ENCODE results near the gene POLR3G. TPM values are rescaled to one million over a fixed set of nuclear protein-coding genes. Genes with fewer than 3 reads are reported as not detected.

The POLR3G gene, protein sequence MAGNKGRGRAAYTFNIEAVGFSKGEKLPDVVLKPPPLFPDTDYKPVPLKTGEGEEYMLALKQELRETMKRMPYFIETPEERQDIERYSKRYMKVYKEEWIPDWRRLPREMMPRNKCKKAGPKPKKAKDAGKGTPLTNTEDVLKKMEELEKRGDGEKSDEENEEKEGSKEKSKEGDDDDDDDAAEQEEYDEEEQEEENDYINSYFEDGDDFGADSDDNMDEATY
- polyA plus RNA-seq (ENCODE audit: insufficient read length in 4 of 4), result 1 to 10 TPM; 2.2 to 2.8 (median 2.3) TPM

DNA sequence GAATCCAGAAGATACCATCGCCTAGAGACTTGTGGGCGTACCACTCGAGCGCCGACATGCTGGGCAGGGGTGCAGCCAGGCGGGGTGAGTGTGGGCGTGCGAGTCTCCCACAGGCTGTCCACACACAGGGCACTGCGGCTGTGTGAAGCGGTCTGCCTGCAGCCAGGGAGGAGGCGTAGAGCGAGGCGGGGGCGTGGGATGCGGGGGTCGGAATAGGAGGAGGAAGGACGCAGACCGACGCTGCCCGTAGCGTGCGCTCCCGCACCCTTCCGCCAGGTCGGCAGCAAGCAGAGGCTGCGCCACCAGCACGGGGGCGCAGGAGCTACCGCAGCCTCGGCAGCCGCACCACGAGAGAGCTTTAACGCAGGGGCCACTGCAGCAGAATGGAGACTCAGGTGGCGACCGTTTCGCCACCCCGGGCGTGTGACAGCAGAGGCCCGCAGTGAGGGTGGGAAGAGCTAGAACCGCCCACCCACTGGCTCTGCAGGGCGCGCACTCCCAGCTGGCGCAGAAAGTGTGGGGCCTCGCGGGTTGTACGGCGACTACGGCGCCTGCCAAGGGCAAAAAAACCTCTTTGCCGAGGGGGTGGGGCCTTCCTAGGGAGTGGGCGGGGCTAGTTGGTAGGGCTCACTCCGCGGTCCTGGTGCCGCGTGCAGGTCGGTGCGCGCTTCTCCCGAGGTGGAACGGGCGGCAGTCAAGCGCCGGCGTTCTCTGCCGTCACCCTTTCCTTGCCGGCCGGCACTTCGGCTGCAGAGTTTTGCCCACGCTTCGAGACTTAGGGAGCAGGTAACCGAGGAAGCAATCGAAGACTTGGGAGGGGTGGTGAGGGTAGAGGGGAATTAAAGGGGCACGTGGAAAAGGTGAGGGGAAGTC, at the start of gene POLR3G, which contains the start of gene MBLAC2:
TSS of gene POLR3G (plus strand) at position 630 of the 873 bp plus-strand sequence. CDS start 10,704 bp downstream, outside the sequence.
TSS of gene MBLAC2 (minus strand) at position 537 of the 873 bp plus-strand sequence. CDS start at position 58, 479 bp downstream.
- peak; percentile 78 to 85 (median 82) for DNase-seq (ENCODE audit: low read depth in 4 of 4, low spot score in 3 of 4)

DNA sequence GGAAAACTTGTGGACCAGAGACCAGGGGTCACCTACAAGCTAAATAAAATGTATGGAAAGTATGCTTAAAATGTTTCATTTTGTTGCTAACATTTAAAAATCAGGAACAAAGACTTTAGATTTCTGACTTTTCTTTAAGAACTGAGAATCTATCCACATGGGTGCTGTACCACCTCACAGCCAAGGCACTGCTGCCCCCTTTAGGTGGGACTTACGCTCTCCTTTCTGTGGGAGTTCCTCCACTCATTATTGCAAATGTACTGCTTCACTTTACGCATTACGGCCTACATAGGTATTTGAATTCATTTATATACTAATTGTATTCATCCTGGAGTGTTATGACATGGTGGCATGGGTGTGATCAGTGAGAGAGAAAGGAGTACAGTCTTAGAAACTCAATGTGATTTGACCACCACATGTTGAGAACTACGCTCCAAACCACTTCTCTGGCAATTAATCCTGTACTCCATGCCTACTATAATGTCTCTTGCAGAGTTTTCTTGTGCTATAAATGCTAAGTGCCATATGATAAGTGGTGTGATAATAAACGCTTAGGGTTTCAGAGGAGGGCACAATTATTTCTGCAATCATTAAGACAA, 40.4 kb upstream of the POLR3G start:
- DNase-seq (ENCODE audit: low read depth in 4 of 4, low spot score in 3 of 4), result no peak

DNA sequence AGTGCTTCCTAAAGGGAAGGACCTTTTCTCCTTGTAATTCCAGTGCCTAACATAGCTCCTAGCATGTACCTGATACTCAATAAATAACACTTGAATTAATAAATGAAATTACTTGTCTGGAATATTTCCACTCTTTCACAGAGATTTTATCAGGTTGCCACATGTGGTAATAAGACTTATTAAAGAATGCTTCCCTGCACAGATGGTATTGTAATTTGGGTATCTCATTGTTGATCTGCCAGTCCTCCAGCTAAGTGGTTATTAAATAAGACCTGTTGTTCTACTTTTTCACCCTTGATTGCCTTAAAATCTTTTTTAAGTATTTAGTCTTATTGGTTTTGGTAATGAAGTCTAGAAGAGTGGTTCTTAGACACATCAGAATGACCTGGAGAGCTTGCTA, 37.0 kb upstream of the POLR3G start:
- DNase-seq (ENCODE audit: low read depth in 4 of 4, low spot score in 3 of 4), result no peak

GRCh38 chr5:90438100-90438499, 36.6 kb upstream of the POLR3G start:
- DNase-seq (ENCODE audit: low read depth in 4 of 4, low spot score in 3 of 4), result no peak

DNA sequence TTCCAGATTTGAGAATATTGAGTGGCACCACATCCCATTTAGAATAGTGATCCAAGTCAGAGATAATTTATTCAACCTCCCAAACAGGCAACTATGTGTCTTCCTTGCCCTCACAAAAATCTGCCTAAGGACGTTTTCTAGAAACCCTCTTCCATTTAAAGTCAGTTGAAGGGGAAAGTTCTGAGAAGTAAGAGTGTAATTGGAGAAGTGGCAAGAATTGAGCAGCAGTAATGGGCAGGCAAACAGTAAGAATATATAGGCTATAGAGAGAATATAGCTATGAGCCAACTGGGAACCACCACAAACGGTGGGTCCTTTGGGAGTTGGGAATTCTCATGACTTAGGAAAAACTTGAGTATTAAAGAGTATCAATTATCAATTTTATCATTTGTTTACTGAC, 34.0 kb upstream of the POLR3G start:
- no peak for DNase-seq (ENCODE audit: low read depth in 4 of 4, low spot score in 3 of 4)

GRCh38 chr5:90446961-90447360, 27.7 kb upstream of the POLR3G start:
- DNase-seq (ENCODE audit: low read depth in 4 of 4, low spot score in 3 of 4), result no peak

DNA sequence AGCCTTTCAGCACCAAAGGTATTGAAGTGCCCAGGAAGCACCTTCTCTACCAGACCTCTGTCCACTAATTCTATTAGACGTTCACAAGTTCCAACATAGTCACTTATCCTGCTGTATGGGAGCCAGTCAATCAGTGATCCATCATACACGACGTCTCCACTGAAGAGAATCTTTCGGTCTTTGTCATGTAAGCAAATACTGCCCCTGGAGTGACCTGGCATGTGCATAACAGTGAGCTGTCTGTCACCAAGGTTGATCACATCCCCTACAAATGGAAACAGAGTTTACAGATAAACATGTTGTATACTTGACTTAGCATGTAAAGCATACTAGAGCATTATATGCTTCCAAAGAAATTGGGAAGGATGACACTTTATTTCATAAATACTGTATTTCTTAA, 13.4 kb upstream of the POLR3G start:
- no peak for DNase-seq (ENCODE audit: low read depth in 4 of 4, low spot score in 3 of 4)

DNA sequence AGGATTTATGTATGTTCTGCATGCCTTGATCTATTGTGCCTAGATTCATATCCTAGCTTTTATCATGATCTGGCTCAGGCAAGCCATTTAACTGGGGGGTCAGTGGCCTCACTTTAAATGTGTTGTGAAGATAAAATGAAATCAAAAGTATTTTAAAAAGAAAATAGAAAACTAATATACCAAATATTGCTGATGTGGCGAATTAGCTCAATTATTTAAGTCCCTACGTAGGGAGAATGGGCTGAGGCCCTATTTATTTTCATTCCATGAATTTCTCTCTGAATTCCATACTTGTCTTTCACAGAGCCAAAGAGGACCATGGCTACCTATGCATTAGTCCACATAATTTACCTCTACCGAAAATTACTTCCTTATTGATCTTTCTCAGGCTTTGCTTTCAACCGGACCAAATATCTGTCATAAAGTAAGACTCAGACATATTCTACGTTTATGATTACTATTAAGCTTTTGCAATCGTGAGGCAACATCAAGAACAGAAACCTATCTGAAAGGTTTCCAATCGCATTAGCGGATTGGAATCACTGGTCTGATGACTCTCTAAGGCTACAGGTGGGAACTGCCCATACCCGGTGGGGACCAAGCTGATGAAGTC, 1.8 kb upstream of the POLR3G start:
- DNase-seq (ENCODE audit: low read depth in 4 of 4, low spot score in 3 of 4), result no peak

GRCh38 chr5:90473396-90474234, 1.0 kb upstream of the POLR3G start:
- peak in 3 of 4 donors; percentile 10 to 20 (median 12) for DNase-seq (ENCODE audit: low read depth in 4 of 4, low spot score in 3 of 4)

- DNase-seq (ENCODE audit: low read depth in 4 of 4, low spot score in 3 of 4), result no peak
These were observed 844 bp downstream of the POLR3G start for GRCh38 chr5:90475436-90475980.

DNA sequence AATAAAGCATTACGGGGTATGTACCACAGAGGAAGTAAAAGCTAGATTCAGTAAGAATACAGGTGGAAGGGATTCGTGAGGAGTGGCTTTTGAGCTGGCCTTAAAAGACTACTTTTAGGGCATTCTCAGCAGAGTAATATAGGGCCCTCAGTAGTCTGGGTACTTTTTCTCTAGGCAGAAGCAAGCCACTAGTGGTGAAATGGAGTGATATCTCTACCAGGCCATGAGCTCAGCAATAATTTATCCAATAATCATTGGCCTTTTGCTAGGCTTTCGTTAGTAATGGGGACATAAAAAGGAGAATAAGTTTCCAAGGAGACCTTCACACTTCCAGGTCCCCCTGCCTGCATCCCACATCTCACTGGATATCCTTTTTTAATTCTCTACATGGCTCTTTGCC, 1.7 kb downstream of the POLR3G start:
- no peak for DNase-seq (ENCODE audit: low read depth in 4 of 4, low spot score in 3 of 4)

DNA sequence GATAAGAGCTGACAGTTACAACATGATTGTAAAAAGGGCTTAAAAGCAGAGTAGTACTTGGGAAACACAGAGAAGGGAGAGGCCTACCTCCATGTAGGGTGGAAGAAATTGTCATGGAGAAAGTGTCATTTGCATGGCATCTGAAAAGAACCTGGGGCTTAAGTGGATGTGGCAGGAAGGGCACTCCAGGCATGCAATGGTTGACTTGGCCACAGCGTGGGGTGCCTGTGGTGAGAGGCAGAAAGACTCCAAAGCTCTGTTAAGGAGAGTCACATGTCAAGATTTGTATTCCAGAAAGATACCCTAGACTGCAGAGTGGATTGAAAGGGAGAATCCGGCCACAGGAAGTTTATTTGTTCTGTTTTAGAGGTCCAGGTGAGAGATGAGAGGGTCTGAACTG, 2.4 kb downstream of the POLR3G start:
- DNase-seq (ENCODE audit: low read depth in 4 of 4, low spot score in 3 of 4), result no peak

DNA sequence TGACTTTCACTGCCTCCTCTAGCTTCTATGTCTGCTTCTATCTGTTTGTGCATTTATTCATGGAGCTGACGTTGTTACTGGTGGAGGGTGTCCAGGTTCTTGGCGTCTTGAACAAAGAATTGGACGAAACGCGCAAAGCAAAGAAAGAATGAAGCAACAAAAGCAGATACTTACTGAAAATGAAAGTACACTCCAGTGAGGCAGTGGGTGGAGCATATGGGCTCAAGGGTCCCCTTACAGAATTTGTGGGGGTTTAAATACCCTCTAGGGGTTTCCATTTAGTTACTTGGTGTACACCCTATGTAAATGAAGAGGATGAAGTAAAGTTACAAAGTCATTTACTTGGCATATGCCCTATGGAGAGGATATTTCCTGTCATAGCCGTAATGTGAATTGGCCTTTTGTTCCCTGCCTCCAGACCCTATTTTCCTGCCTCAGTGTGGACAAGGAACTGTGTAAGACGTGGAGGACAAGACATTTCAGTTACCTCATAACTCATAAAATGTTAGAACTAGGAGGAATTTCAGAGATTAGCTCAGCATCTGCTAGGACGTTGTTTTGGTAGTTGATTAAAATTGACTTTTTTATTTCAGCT, 3.1 kb downstream of the POLR3G start:
- no peak for DNase-seq (ENCODE audit: low read depth in 4 of 4, low spot score in 3 of 4)

DNA sequence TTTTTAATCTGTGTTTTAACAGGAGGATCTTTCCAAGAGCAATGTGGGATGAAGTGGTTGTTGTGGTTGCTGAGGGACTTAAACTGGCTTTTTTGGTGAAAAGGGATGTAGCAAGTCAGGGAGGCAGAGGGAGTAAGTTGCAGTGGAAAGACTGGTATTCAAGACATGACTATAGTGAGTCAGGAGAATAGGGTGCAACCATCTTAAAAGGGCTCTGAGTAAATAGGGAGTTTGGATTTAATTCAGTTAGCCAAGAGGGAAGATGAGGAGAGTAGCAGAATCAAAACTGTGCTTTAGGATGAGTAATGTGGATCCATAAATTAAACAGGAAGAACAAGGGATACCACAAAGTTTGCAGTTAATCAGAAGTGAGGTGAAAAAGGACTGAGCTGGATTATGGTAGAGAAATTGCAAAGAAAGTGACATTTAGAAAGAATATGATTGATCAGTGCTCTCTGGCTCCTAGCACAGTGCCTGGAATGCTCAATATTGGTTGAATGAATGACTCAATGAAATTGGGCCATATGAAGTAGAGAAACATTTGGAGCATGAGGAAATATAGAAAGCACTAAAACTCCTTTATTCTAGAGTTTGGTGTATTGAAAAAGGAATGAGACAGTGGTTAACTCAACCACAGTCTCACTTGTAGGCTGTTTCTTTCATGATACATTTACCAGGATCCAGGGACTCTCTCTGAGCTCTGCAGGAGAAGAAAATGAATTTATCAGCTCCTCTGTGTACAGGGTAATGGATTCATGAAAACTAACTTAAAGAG, 5.1 kb downstream of the POLR3G start:
- no peak for DNase-seq (ENCODE audit: low read depth in 4 of 4, low spot score in 3 of 4)

DNA sequence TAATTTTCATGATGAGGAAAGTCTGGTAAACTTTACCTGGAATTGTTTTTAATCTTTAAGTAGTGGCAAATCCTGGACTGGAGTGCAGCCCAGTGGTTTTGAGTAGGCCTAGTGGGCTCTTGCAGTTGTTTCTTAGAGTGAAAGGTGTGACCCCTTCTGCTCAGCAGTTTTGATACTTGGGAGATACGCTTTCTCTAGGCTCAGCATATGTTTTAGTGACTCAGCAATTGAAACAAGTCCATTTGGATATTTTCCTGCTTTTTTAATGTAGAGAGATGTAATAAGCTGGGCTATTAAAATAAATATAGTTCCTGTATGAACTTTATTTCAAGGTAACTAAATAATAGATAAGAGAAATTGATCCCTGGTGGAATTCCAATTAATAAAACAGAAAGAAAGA, 6.0 kb downstream of the POLR3G start:
- no peak for DNase-seq (ENCODE audit: low read depth in 4 of 4, low spot score in 3 of 4)

DNA sequence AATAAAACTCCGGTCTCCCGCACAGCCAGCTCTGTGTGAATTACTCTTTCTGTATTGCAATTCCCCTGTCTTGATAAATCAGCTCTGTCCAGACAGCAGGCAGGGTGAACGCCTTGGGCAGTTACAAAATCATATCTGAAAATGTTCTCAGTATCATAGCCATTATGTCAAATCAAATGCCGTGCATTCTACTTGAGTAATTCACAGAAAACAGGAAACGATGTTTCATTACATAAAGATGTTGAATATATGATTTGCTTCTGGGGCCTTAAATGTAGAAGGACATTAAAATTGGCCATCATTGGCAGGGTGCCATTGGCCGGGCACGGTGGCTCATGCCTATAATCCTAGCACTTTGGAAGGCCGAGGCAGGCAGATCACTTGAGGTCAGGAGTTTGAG, 8.5 kb downstream of the POLR3G start:
- DNase-seq (ENCODE audit: low read depth in 4 of 4, low spot score in 3 of 4), result no peak

GRCh38 chr5:90484540-90484939, 9.9 kb downstream of the POLR3G start:
- DNase-seq (ENCODE audit: low read depth in 4 of 4, low spot score in 3 of 4), result no peak

DNA sequence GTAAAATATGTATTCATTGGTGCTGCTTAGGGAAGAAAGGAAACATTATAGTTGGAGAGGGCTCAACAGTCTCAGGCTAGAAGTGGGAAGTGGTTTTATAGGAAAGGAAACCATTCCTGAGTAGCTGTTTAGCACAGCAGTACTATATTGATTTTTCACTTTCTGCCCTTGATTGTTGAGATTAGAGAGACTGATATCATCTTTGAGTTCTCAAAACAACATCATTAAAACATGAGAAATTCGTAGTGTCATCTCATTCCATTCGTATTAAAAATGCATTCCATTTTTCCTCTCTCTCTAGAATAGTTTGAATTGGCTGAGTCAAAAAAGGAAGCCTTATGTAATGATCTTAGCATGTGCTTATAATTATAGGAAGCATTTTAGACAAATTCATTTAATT, 14.1 kb downstream of the POLR3G start:
- DNase-seq (ENCODE audit: low read depth in 4 of 4, low spot score in 3 of 4), result no peak

DNA sequence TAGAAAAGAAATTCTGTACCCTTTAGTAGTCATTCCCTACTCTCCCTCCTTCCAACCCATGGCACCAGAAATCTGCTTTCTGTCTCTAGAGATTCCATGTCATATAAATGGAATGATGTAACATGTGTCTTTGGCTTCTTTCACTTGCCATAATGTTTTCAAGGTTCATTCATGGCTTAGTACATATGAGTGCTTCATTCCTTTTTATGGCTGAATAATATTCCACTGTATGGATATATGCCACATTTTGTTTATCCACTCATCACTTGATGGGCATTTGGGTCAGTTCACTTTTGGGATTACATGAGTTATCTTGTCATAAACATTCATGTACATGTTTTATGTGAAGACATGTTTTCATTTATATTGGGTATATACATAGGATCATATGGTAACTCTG, 19.4 kb downstream of the POLR3G start:
- DNase-seq (ENCODE audit: low read depth in 4 of 4, low spot score in 3 of 4), result no peak

Data from right renal pelvis (tissue), 4 donors.